ENCODE results near the gene KBTBD8. TPM values are rescaled to one million over a fixed set of nuclear protein-coding genes. Genes with fewer than 3 reads are reported as not detected.

Gene KBTBD8
- total and polyA plus RNA-seq, 9 of the 15 experiments (the other 6 are each of a cell fraction or from before 2014, with no cell fraction given): 2.7 to 9.1 (median 5.6) TPM

DNA sequence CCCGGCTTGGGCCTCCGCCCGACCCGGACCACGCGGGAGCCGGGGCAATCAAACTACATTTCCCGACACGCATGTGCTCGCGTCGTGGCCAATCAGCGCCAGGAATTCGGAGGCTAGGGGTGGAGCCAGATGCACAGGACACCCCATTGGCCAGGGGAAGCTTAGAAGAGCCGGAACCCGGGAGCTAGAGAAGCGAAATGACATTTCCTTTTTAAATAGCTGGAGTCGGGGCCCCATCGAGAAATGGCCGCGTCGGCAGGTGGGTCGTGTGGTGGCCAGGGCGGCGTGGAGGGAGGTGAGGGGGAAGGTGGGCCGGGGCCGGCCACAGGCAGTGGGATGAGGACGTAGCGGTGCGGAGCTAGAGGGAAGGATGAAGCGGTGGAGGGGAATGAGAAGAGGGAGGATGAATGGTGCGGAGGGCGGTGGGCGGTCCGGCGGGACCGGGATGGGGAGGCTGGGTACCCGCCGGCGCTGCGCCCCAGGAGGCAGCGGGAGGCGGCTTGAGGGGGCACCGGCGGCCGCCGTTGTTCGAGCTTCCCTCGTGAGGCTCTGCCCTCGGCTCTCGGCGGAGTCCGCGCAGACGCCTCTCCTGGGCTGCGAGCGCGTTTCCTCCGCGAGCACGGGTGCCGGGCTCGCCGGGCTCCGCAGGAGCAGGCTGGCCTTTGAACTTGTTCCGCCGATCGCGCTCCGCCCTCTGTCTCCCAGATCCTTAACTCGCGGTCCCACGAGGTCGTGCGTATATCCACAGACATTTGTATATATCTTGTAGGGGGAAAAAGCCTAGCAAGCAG lies at the start of gene KBTBD8 (continued):
- TF ChIP-seq GABPA (tag; conservative IDR thresholded peaks at IDR 0.05; ENCODE audit: low read depth) (peak; percentile 67), ZNF408 (CRISPR knock-in tag; IDR thresholded peaks at IDR 0.05; ENCODE audit: low read depth) (no peak), SRSF1 (IDR thresholded peaks at IDR 0.05; ENCODE audit: low read depth, low read length) (no peak), RBM22 (IDR thresholded peaks at IDR 0.05; ENCODE audit: low read depth, low read length, poor library complexity, severe bottlenecking) (no peak), ZNF589 (CRISPR knock-in tag; IDR thresholded peaks at IDR 0.05; ENCODE audit: low read depth) (no peak), ETV6 (IDR thresholded peaks at IDR 0.05; ENCODE audit: borderline replicate concordance in 1 of 2, low read depth in 2 of 2, low read length in 1 of 2) (no peak), ETV6 (CRISPR knock-in tag; IDR thresholded peaks at IDR 0.05; ENCODE audit: borderline replicate concordance) (no peak), EP400 (IDR thresholded peaks at IDR 0.05) (no peak), FOS (IDR thresholded peaks at IDR 0.05; ENCODE audit: extremely low read depth, insufficient read length) (peak; percentile 73), ELF4 (CRISPR knock-in tag; IDR thresholded peaks at IDR 0.05) (no peak), KHSRP (IDR thresholded peaks at IDR 0.05) (no peak), SREBF1 (IDR thresholded peaks at IDR 0.05; ENCODE audit: borderline replicate concordance, low read depth, low read length) (no peak), TAF1 (IDR thresholded peaks at IDR 0.05; ENCODE audit: control insufficient read depth, extremely low read depth, insufficient read depth, low read length, severe bottlenecking) (peak; percentile 47), E2F6 (IDR thresholded peaks at IDR 0.05; ENCODE audit: borderline replicate concordance in 1 of 2, extremely low read depth in 1 of 2, insufficient read depth in 1 of 2, insufficient read length in 1 of 2, low read depth in 1 of 2, low read length in 1 of 2, poor library complexity in 1 of 2, severe bottlenecking in 1 of 2) (peak in 1 of 2 experiments; percentile 27), MYNN (IDR thresholded peaks at IDR 0.05) (no peak), MYNN (CRISPR knock-in tag; IDR thresholded peaks at IDR 0.05) (no peak), ZFP1 (CRISPR knock-in tag; IDR thresholded peaks at IDR 0.05) (no peak), TBL1XR1 (IDR thresholded peaks at IDR 0.05; ENCODE audit: low read length in 2 of 2) (no peak; a peak in 1 of 4 replicates)
- TF ChIP-seq, protein P1, sequence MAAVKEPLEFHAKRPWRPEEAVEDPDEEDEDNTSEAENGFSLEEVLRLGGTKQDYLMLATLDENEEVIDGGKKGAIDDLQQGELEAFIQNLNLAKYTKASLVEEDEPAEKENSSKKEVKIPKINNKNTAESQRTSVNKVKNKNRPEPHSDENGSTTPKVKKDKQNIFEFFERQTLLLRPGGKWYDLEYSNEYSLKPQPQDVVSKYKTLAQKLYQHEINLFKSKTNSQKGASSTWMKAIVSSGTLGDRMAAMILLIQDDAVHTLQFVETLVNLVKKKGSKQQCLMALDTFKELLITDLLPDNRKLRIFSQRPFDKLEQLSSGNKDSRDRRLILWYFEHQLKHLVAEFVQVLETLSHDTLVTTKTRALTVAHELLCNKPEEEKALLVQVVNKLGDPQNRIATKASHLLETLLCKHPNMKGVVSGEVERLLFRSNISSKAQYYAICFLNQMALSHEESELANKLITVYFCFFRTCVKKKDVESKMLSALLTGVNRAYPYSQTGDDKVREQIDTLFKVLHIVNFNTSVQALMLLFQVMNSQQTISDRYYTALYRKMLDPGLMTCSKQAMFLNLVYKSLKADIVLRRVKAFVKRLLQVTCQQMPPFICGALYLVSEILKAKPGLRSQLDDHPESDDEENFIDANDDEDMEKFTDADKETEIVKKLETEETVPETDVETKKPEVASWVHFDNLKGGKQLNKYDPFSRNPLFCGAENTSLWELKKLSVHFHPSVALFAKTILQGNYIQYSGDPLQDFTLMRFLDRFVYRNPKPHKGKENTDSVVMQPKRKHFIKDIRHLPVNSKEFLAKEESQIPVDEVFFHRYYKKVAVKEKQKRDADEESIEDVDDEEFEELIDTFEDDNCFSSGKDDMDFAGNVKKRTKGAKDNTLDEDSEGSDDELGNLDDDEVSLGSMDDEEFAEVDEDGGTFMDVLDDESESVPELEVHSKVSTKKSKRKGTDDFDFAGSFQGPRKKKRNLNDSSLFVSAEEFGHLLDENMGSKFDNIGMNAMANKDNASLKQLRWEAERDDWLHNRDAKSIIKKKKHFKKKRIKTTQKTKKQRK (IDR thresholded peaks at IDR 0.05; ENCODE audit: borderline replicate concordance, low read depth, low read length): no peak
- TF ChIP-seq, protein P2, sequence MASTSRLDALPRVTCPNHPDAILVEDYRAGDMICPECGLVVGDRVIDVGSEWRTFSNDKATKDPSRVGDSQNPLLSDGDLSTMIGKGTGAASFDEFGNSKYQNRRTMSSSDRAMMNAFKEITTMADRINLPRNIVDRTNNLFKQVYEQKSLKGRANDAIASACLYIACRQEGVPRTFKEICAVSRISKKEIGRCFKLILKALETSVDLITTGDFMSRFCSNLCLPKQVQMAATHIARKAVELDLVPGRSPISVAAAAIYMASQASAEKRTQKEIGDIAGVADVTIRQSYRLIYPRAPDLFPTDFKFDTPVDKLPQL (IDR thresholded peaks at IDR 0.05; ENCODE audit: extremely low read depth, insufficient read length): no peak
- TF ChIP-seq, protein P3, sequence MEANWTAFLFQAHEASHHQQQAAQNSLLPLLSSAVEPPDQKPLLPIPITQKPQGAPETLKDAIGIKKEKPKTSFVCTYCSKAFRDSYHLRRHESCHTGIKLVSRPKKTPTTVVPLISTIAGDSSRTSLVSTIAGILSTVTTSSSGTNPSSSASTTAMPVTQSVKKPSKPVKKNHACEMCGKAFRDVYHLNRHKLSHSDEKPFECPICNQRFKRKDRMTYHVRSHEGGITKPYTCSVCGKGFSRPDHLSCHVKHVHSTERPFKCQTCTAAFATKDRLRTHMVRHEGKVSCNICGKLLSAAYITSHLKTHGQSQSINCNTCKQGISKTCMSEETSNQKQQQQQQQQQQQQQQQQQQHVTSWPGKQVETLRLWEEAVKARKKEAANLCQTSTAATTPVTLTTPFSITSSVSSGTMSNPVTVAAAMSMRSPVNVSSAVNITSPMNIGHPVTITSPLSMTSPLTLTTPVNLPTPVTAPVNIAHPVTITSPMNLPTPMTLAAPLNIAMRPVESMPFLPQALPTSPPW (CRISPR knock-in tag; IDR thresholded peaks at IDR 0.05): no peak
